UCSD-AML1 (cell line): ENCODE results near the gene NCBP3.
"Not testable (repeated sequence)": the region's sequence is repeated elsewhere in the genome, so short reads cannot be mapped to it uniquely, and the experiment has no call there.

Experiments
- DNase-seq: peaks from one replicate; lab custom pipeline; 2025; ENCODE audit not compliant: unreplicated experiment; lab: John Stamatoyannopoulos, UW

Gene NCBP3

GRCh38 chr17:3880983-3881382 is 34.9 kb upstream of the NCBP3 start:
- DNase-seq = no peak

- no peak for DNase-seq
Measured at GRCh38 chr17:3879591-3880417, 33.8 kb upstream of the NCBP3 start.

GRCh38 chr17:3879186-3879585 is 33.1 kb upstream of the NCBP3 start:
- no peak for DNase-seq

GRCh38 chr17:3877220-3877619 is 31.2 kb upstream of the NCBP3 start:
- no peak for DNase-seq

- DNase-seq = no peak
Measured at GRCh38 chr17:3875317-3875716, 29.3 kb upstream of the NCBP3 start.

- no peak for DNase-seq
Measured at GRCh38 chr17:3873862-3874261, 27.8 kb upstream of the NCBP3 start.

- peak; percentile 45 for DNase-seq
Measured at GRCh38 chr17:3870871-3871306, 24.8 kb upstream of the NCBP3 start.

GRCh38 chr17:3867606-3868005 is 21.6 kb upstream of the NCBP3 start:
- DNase-seq = no peak

GRCh38 chr17:3867106-3867505 is 21.1 kb upstream of the NCBP3 start:
- DNase-seq = no peak

GRCh38 chr17:3866276-3866675 is 20.2 kb upstream of the NCBP3 start:
- no peak for DNase-seq

GRCh38 chr17:3865176-3865575 is 19.1 kb upstream of the NCBP3 start:
- no peak for DNase-seq

- DNase-seq = no peak
Measured at GRCh38 chr17:3864534-3864933, 18.5 kb upstream of the NCBP3 start.

GRCh38 chr17:3861761-3862681 is 16.0 kb upstream of the NCBP3 start:
- no peak for DNase-seq

- DNase-seq = no peak
Measured at GRCh38 chr17:3860939-3861700, 15.1 kb upstream of the NCBP3 start.

- no peak for DNase-seq
Measured at GRCh38 chr17:3859940-3860339, 13.9 kb upstream of the NCBP3 start.

- DNase-seq = no peak
Measured at GRCh38 chr17:3857261-3858105, 11.4 kb upstream of the NCBP3 start.

- DNase-seq = not testable (repeated sequence)
Measured at GRCh38 chr17:3854204-3854603, 8.2 kb upstream of the NCBP3 start.

GRCh38 chr17:3852561-3852960 is 6.5 kb upstream of the NCBP3 start:
- no peak for DNase-seq

GRCh38 chr17:3851461-3852100 is 5.5 kb upstream of the NCBP3 start:
- no peak for DNase-seq
